Right hindlimb (tissue), 1 donor: ENCODE measurements around the gene ZNF784.
A peak's percentile ranks its signal among the peaks of the same experiment; 100 is the strongest.

Experiments used
- DNase-seq: peaks from one replicate; pipeline ENCODE4 v3.0.0-alpha.2; 2018

ZNF784 gene

DNA sequence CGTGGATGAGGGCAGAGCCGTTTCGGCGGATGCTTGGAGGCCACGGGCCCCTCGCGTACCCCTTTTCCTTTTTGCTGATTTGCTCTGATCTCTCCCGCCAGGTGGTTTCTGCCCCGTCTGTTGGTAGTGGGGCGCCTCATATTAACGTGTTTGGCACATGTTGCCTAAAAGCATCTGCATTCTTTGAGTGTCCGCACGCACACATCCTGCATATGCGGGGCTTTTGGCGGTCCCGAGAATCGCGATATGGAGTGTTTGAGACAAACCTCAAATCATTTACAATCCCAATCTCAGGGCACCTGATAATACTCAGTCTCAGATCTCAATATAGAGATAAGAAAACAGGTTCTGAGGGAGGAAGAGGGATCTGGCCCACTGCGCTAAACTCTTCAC is 31.3 kb upstream of the ZNF784 start:
- no peak for DNase-seq

DNA sequence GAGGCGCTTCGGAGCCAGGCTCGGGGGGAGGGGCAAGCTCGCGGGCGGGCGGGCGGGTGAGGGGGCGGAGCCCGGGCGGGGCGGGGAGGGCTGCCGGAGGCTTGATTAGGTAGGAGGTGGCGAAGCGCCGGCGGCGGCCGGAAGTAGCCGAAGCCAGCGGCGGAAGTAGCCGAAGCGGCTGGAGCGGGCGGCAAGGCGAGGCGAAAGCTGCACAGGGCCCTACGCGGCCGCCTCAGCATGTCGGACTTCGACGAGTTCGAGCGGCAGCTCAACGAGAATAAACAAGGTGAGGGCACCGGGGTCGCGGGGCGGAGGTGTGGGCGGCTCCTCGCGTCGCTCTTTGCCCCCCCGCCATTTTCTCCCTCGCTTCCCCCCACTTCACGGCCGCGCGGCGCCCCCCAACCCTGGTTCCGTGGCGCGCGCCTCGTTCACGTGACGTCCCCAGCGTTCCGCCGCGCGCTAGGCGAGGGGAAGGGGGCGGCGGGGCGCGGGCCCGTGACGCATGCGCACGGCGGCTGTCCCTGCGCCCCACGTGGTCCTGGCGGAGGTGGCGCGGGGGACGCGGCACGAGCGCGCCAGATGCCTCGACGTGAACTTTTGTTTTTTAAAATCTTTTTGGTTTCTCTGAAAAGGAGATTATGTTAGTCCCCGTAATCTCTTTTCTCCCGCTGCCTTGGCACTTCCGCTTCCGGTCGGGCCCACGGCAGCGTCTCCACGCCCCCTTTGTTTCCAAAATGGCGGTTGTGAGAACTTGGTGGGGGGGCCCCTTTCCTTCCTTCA is 30.7 kb upstream of the ZNF784 start, which contains the start of gene U2AF2:
Gene U2AF2, plus strand, starts transcription at position 168 of the 780 bp plus-strand sequence. Its CDS starts 70 bp downstream, at position 238.
- DNase-seq, result peak; percentile 98

DNA sequence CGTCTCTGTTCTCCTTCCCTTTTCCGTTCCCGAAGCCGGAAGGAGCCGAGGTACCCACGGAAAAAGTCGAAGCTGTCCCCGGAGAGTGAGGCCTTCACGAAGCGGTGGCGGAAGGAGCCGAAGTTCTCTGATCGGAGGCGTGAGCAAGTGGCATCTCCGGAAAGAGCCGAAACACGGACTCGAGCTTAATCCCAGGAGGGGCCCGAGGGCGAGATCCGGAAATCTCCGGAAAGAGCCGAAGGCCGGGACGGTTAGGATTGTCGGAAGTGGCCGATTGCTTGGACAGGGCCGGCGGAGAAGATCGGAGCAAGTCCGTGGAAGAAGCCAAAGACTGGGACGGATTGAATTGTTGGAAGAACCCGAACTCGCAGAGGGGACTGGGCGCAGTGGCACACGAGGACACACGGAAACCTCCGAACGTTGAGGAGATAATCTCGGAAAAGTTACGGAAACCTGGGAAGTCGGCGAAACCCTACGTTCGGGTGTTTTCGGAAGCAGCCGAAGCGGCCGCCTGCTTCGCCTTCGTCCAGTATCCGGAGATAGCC is 30.0 kb upstream of the ZNF784 start:
- DNase-seq, result peak; percentile 100

DNA sequence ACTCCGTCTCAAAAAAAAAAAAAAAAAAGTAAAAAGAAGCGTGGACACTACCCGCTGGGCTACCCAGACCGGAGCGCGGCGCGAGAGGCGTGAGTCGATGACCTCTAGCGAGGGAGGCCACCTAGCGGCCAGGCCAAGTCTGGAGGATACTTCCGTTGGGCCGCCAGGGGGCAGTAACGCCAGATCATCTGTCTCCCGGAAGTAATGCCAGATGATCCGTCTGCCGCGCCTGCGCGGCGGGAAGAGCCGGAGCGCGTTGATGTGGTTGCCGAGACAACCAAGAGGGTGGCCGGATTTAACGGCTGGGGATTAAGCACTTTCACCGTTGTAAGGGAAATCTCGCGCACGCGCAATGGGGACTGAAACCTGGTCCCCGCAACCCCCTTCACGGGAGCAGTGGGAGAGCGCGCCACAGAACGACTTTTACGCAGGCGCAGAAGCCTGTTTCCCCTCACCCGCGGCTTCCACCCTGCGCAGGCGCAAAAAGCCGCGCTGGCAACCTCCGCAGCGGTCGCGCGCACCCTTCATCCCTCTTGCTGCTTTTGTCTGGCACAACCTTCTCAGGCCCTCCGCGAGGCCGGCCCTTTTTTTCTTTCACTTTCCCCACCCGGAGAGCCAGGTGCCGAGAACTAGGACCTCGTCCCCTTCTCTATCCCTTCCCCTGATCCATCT is 29.4 kb upstream of the ZNF784 start:
- peak; percentile 99 for DNase-seq

DNA sequence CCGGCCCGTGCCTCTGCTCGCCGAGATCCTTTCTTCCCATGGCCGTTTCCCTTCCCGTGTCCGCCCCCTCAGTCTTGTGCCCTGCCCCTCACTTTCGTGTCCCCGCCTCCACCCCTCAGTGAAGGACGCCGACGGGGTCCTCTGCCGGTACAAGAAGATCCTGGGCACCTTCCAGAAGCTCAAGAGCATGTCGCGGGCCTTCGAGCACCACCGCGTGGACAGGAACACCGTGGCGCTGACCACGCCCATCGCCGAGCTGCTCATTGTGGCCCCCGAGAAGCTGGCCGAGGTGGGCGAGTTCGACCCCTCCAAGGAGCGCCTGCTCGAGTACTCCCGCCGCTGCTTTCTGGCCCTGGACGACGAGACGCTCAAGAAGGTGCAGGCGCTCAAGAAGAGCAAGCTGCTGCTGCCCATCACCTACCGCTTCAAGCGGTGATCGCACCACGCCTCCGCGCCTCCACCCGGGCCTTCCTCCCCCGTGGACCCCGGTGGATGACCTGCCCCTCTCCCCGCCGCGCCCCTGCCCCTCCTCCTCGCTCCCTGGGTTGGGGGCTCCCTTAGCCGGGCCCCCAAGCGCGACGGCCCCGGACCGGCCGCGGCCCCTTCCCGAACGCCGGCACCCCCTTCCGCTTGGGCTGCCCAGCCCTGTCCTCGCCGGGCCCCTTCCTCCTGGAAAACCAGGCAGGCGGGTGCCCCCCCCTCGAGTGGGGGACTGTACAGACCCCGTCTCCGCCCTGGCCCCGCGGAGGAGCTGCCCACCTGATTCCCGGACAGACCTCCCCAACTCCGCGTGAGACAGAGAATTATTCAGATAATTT is 28.2 kb upstream of the ZNF784 start:
- DNase-seq, result no peak

DNA sequence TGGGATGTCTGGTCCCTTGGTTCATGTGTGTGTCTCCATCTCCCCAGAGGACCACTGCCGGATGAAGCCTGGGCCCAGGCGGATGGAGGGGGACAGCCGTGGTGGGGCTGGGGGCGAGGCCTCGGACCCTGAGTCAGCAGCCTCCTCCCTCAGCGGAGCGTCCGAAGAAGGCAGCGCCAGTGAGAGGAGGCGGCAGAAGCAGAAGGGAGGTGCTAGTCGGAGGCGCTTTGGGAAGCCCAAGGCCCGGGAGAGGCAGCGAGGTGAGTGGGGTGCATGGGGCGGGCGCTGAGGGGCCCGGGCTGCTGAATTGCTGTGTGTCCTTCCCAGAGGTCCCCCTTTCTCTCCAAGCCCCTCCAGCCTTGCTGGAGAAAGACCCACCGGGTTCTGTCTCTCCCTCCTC is 26.9 kb upstream of the ZNF784 start:
- DNase-seq, result no peak

DNA sequence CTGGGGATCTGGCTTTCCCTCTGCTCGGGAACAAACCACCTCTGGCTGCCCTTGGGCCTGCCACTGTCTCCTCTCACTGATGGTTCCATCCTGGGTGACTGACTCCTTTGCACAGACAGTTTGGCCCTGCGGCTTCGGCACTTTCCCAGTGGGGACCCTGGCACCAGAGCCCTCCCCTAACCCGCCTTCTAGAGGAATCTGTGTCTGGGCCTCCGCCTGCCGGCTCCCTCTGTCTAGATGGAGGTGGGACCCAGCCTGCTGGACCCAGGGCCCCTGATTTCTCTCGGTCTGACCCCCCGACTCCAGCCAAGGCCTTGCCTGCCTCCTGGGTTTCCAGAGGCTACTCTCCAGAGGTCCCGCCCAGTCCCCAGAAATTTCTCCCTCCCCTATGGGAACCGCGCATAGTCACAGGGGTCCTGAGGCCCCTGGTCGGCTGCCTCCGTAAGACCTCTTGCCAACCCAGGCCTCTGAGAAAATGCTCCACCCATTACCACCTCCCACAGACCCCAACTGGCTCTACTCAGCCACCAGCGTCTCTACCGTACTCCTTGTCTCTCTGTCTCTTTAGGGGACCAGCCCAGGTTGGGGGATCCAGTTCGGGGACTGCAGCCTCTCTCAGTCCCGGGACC is 26.4 kb upstream of the ZNF784 start:
- no peak for DNase-seq

DNA sequence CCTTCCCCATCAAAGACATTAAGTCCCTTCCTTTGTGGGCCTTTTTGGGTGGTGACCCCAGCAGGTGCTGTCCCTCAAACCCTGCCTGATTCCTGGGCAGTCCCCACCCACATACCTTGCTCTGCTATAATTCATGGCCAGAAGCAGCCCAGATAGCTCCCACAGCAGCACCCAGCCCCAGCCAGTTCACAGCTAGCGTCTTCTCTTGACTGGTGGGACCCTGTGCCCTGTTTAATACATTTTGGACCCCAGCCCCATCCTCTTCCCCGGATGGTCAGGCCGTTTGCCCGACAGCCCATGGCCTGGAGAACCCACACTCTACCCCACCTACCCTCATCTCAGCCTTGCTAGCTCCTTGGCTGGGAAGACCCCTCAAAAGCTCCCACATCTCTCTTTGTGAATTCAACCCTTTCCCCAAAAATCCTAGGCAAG is 25.8 kb upstream of the ZNF784 start:
- no peak for DNase-seq

DNA sequence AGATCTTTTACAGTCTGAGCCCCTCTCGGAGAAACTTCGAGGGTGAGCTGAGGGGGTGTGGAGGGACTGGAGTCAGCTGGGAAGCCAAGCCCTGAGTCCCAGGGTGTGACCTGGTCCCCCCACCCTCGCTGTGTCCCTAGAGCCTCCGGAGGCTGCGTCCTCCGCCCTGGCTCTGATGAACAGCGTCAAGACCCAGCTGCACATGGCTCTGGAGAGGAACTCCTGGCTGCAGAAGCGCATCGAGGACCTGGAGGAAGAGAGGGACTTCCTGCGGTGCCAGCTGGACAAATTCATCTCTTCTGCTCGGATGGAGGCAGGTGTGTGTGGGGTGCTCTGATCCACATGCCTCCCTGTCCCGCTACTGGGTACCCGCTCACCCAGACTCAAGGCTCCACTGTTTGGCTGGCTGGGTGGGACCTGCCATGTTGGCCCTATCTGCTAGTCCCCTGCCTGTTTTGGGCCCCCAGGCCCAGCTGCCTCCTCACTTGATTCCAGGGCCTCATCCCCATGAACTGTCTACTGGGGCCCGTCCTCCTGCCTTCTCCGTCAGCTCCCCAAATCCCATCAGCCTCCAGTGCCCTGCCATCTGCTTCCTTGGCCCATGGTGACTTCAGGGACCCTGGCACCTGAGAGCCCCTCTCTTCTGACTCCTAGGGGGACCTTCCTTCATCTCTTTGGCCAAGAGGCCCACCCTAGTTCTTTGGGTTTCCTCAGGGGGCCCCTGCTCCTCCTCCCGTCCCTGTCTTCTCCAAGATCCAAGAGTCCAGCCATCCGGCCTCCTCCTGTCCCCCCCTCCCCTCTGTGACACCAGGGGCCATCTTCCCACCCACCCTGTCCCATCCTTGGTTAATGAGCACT is 25.1 kb upstream of the ZNF784 start:
- no peak for DNase-seq

DNA sequence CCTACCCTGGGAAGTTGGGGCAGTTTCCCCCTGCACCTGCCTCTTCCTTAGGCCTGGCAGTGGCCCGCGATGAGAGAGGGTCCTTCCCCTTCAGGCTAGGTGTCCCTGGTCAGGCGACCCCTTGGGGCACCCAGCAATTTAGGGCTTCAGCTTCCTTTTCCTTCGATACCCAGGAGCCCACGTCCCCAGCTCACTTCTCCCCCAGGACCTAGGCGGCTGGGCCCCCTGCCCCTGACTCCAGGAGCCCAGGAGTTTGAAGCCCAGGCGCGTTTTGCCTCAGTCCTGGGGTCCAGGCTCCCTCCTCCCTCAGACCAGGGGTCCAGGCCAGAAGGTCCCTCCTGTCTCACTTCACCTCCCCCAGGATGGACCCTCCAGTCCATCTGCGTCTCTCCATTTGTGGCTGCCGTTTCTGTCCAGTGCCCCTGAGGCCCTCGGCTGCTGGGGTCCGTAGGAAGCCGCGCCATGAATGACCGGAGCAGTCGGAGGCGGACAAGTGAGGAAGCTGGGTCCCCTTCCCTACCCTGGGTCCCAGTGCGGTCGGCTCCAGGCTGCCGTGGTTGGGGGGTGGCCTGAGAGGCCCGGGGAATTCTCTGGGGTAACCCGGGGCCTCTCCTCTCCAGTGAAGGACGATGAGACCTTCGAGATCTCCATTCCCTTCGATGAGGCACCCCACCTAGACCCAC is 24.4 kb upstream of the ZNF784 start:
- DNase-seq, result no peak

DNA sequence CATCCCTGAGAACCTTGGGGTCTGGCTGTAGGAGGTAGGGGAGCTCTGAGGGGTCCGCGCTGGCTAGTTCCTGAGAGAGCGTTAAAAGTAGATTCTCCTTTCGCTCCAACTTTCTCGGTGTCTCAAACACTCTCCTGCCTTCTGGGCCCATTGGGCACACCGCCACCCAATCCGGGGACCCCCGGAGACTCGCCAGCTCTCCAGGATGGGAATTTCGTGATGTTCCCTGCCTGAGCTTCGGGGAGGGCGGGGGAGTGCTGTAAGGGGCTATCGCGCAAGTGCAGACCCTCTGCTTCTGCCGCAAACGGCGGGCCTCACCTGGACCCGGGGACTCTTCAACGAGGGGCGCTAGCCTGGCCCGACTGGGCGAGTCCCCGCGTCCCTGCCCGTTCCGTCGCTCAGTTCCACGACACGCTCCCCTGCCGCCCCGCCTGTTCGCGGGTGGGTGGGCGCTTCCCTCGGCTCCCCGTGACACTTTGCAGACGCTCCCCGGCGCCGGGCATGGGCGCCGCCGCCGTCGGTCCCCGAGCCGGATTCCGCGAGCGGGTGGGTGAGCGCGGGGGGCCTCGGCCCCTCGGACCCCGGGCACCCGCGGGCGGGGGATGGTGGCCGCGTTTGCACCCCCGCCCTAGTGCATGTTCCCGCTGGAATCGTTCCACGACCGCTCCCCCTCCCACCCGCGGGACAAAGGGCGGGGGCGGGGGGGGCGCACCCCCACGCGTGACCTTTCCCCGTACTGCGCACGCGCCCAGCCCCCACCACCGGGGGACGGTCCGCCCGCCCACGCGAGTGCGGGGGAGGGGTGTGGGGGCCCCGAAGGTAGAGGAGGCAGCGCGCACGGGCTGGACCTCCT is 23.6 kb upstream of the ZNF784 start, which contains the start of gene CCDC106:
Gene CCDC106, plus strand, starts transcription at position 481 of the 853 bp plus-strand sequence. CDS start 835 bp downstream, outside the sequence.
- DNase-seq, result peak; percentile 88

DNA sequence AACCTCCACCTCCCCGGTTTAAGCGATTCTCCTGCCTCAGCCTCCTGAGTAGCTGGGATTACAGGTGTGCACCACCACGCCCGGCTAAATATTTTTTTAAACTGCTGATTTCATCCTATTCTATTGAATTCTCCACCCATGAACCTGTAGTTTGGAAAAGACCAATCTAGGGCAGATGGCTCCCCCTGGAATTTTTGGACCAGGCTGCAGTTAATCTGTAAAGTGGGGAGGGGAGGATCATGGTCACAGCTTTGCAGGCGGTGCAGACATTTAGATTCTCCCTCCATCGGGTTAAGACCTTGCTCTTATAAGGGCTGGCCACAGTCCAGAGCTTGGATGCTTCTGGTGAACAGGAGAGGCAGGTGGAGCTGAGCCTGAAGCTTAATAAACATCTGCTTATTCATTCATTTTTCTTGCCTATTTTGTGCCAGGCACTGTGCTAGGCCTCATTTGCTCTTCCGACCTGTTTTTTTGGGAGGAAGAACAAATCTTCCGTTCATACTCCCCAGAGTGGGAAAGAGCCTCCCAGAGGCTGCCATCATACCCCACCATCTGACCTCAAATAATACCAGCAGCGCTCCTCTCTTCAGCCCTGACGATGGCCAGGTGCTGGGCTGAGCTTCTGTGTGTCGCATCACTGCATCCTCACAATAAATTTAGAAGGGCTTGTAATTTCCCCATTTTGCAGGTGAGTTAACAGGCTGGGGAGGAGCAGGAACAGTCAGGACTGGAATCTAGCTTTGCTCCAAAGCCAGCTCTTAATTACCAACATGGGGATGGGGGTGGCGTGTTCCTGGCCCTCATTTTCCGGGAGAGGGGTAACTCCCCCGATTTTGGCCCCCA is 22.7 kb upstream of the ZNF784 start:
- no peak for DNase-seq

DNA sequence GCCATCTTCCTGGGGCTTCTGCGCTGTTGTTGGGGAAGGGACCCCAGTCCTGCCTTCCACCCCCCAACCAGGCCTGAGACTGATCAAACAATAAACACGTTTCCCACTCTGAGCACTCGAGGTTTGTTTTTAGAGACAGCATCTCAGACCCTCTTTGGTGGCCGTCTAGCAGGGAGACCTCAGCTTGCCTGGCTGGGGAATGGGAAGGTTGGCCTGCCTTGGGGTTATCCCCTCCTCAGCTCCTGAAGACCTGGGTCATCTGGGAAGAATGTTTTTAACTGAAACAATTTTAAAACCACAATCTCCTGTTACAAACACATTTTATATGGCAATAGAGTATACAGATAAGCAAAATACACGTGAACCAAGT is 21.1 kb upstream of the ZNF784 start:
- no peak for DNase-seq

DNA sequence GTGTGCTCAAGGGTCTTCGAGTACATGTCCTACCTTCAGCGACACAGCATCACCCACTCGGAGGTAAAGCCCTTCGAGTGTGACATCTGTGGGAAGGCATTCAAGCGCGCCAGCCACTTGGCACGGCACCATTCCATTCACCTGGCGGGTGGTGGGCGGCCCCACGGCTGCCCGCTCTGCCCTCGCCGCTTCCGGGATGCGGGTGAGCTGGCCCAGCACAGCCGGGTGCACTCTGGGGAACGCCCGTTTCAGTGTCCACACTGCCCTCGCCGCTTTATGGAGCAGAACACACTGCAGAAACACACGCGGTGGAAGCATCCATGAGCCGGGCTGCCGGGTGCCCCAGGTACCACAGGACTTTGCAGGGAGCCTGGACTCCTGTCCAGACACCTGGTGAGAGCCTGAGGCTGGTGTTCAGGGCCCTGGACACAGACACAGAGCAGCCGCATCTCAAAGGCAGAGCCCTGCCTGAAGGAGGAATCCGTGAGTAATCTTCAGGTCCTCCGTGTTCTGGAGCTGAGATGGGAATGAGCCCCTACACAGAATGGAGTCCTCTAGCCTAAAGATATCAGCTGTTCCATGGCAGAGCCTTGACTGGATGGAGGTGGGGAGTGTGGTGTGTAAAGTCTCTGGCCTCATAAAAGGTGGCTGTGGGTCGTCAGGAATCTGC is 20.6 kb upstream of the ZNF784 start:
- DNase-seq, result no peak

DNA sequence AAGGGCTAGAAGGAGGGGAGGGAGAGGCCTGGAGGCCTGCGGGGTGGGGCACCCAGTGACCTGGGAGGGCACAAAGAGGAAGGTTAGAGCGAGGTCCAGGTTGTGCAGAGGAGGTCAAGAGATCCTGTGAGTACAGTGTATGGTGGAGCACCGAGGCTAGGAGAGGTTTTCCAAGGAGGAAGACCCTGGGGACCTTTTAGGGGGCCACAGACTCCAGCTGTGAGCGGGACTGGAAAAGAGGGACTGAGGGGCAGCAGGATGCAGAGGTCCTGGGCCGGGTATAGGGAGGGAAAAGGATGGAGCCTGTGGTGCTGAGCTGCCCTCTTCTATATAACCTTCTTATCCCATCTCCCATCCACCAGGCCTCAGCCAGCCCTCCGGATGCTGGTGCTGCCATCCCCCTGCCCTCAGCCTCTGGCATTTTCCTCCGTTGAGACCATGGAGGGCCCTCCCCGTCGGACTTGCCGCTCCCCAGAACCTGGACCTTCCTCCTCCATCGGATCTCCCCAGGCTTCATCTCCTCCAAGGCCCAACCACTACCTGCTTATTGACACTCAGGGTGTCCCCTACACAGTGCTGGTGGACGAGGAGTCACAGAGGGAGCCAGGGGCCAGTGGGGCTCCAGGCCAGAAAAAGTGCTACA is 19.9 kb upstream of the ZNF784 start:
- DNase-seq, result no peak

DNA sequence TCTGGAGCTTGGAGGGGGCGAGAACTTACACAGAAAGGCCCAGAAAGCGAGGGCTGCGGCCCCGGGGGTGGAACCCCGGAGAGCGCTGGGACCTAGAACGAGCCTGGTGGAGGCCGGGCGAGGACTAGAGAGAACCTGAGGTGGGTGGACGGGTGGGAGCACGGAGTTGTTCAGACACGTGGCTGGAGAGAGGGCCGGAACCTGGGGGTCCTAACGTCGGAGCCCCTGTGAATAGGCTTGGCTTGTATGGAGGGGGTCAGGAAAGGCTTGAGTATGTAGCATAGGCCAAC is 19.5 kb upstream of the ZNF784 start:
- no peak for DNase-seq

DNA sequence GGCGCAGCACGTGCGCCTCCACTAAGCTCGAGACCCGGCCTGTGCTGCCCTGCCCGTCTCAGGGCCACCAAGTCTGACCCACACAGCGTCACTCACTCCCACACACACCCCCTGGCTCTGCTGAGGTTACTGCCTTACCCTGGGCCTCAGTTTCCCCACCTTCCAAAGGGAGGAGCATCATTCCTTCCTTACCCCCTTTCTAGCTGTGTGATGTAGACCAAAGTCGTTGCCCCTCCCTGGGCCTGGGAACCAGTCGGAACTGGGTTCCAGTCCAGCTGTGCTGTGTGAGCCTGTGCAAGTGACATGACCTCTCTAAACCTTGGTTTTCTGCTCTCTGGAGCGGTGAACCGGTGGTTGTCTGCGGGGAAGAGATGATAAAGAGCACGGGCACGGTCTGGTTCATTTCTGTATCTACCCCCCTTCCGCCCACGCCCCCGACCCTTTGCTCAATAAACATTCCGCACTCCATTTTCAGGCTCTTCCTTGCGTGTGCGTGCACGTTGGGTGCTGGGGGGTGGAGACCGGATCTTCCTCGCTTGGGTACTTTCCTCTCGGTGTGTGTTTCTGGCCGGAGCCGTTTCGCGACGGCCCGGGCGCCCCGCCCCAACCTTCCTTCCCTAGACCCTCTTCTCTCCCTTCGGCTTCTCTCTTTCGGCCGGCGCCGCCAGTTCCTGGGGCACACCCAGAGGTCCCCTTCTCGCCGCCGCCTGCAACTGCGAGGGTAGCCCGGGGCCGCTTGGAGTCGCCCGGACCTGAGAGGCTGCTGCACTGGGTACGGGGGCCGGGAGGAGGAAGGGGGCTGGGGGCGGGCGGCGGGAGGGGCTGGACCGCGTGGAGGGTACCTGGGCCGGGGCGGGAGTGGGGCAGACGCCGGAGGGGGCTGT is 18.9 kb upstream of the ZNF784 start, which contains the start of gene ZNF581:
Gene ZNF581, plus strand, starts transcription at position 647 of the 884 bp plus-strand sequence. CDS start 923 bp downstream, outside the sequence.
- peak; percentile 78 for DNase-seq
